Smooth muscle cell (in vitro differentiated cells): ENCODE measurements around the gene CST1. TPM values are rescaled to one million over a fixed set of nuclear protein-coding genes. Genes with fewer than 3 reads are reported as not detected.

ENCODE experiments used
- DNase-seq: peaks from one replicate; lab custom pipeline; 2025; ENCODE audit not compliant: unreplicated experiment; lab: John Stamatoyannopoulos, UW
- H2AFZ ChIP-seq: fragments of 200-600 bp; sonication (generic); 2 replicates; pipeline ENCODE4 v1.6.0; 2016; ENCODE audit warnings: antibody characterized with exemption, low read depth, mild to moderate bottlenecking
- H3F3A ChIP-seq: fragments of 200-600 bp; sonication (generic); 2 replicates; pipeline ENCODE4 v1.6.0; 2017; ENCODE audit warnings: antibody characterized with exemption, low read depth
- H3K27ac ChIP-seq: fragments of 200-600 bp; sonication (generic); 2 replicates; pipeline ENCODE4 v1.5.1; 2016; ENCODE audit warnings: low read depth, mild to moderate bottlenecking
- H3K27me3 ChIP-seq: fragments of 200-600 bp; sonication (generic); 2 replicates; pipeline ENCODE4 v1.6.1; 2016; ENCODE audit warnings: low read depth, mild to moderate bottlenecking
- H3K36me3 ChIP-seq: fragments of 200-600 bp; sonication (generic); 2 replicates; pipeline ENCODE4 v1.5.1; 2016; ENCODE audit warnings: low read depth
- H3K4me1 ChIP-seq: fragments of 200-600 bp; sonication (generic); 2 replicates; pipeline ENCODE4 v1.5.1; 2016; ENCODE audit warnings: low read depth
- H3K4me2 ChIP-seq: fragments of 200-600 bp; sonication (generic); 2 replicates; pipeline ENCODE4 v1.6.0; 2016; ENCODE audit warnings: mild to moderate bottlenecking
- H3K4me3 ChIP-seq: fragments of 200-600 bp; sonication (generic); 2 replicates; pipeline ENCODE4 v1.5.1; 2016; ENCODE audit warnings: mild to moderate bottlenecking
- H3K79me2 ChIP-seq: fragments of 200-600 bp; sonication (generic); 2 replicates; pipeline ENCODE4 v1.6.0; 2016; ENCODE audit warnings: low read depth, mild to moderate bottlenecking
- H3K9ac ChIP-seq: fragments of 200-600 bp; sonication (generic); 2 replicates; pipeline ENCODE4 v1.6.0; 2016; ENCODE audit warnings: low read depth
- H3K9me3 ChIP-seq: fragments of 200-600 bp; sonication (generic); replicated peaks from 2 replicates; pipeline ENCODE4 v1.5.1; 2016; ENCODE audit warnings: low read depth
- H4K20me1 ChIP-seq: fragments of 200-600 bp; sonication (generic); 2 replicates; pipeline ENCODE4 v1.6.0; 2016; ENCODE audit warnings: low read depth
- WGBS: methylation state at CpG from one replicate; pipeline ENCODE4 v1.1.7; 2016; ENCODE audit warnings: low lambda C conversion rate; 5-methylcytosine and 5-hydroxymethylcytosine counted together
- polyA plus RNA-seq: library from polyadenylated mRNA; unstranded; fragments of >200 nt; fragmentation: Nextera tagmentation; extraction: Ambion mirVana; gene quantifications from 2 replicates; pipeline ENCODE4 v1.2.1, GENCODE V29; 2016
- total RNA-seq: library from RNA; depleted of rRNA; stranded (reverse); fragments of >200 nt; gene quantifications from 2 replicates; pipeline ENCODE4 v1.2.3, GENCODE V29; 2014
- TF ChIP-seq, protein P1 (sequence below): fragments of 200-600 bp; sonication (generic); IDR thresholded peaks from 2 replicates; pipeline ENCODE4 v1.5.1; 2017; ENCODE audit warnings: borderline replicate concordance, mild to moderate bottlenecking, antibody characterized with exemption; ENCODE audit not compliant: insufficient read depth, poor library complexity, severe bottlenecking

Gene CST1
- total and polyA plus RNA-seq, 2 experiments from 2014 or later, result 1.9 to 9.3 TPM

DNA sequence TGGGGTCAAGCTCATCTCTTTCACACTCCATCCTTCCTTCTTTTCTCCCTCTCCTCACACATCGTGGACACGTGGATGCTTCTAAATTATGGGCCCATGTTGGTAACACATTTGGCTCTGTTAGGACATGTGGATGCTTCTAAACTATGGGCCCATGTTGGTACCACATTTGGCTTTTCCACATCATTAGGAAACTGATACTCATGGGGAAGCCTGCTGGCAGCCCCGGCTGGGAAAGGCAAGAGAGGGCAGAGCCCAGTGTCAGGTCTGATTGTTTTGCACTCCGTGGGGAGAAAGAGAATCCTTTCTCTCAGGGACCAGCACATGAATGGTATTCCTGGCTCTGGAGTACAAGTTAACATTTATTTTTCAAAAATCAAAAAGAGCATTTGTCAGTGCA, 4.0 kb upstream of the CST1 start:
- WGBS, result 81% methylated on average over 4 of the region's 4 CpGs
- Histone ChIP-seq H3K27me3 (no peaks in the 10 kb centered on the region), H3F3A (no peaks in the 10 kb centered on the region), H3K9ac (no peak overlapping the region), H3K4me1 (no peaks in the 10 kb centered on the region), H3K4me3 (no peak overlapping the region), H3K36me3 (no peaks in the 10 kb centered on the region), H3K9me3 (no peaks in the 10 kb centered on the region), H4K20me1 (no peaks in the 10 kb centered on the region), H3K4me2 (no peak overlapping the region), H3K79me2 (no peaks in the 10 kb centered on the region), H2AFZ (no peak overlapping the region), H3K27ac (peak overlapping the region; percentile 34)
- DNase-seq, result no peak
- TF ChIP-seq, protein P1, sequence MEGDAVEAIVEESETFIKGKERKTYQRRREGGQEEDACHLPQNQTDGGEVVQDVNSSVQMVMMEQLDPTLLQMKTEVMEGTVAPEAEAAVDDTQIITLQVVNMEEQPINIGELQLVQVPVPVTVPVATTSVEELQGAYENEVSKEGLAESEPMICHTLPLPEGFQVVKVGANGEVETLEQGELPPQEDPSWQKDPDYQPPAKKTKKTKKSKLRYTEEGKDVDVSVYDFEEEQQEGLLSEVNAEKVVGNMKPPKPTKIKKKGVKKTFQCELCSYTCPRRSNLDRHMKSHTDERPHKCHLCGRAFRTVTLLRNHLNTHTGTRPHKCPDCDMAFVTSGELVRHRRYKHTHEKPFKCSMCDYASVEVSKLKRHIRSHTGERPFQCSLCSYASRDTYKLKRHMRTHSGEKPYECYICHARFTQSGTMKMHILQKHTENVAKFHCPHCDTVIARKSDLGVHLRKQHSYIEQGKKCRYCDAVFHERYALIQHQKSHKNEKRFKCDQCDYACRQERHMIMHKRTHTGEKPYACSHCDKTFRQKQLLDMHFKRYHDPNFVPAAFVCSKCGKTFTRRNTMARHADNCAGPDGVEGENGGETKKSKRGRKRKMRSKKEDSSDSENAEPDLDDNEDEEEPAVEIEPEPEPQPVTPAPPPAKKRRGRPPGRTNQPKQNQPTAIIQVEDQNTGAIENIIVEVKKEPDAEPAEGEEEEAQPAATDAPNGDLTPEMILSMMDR, result no peak

DNA sequence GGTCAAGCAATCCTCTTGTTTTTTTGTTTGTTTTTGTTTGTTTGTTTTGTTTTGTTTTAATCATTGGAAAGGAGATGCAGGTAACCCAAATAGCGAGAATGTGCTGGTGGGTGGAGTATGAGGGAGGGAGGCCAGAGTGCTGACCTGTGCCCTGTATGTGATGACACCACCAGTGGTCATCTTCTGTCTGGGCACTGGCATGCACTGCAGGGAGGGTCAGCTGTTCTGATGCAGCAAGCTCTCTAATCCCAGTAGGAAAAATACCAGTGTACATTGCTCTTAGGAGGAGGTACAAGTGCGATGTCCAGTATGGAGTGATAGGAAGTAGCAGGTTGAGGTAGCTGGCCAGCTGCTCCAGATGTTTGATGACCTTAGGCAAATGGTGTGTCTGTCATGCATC, 2.9 kb upstream of the CST1 start:
- TF ChIP-seq, protein P1, result no peak
- Histone ChIP-seq H3K9ac (no peak overlapping the region), H2AFZ (no peak overlapping the region), H3K9me3 (no peaks in the 10 kb centered on the region), H3K27ac (no peak overlapping the region), H3K36me3 (no peaks in the 10 kb centered on the region), H3F3A (no peaks in the 10 kb centered on the region), H3K79me2 (no peaks in the 10 kb centered on the region), H4K20me1 (no peaks in the 10 kb centered on the region), H3K4me3 (no peak overlapping the region), H3K4me2 (no peak overlapping the region), H3K27me3 (no peaks in the 10 kb centered on the region), H3K4me1 (no peaks in the 10 kb centered on the region)
- WGBS, result 89% methylated on average over 2 of the region's 2 CpGs
- DNase-seq, result no peak

DNA sequence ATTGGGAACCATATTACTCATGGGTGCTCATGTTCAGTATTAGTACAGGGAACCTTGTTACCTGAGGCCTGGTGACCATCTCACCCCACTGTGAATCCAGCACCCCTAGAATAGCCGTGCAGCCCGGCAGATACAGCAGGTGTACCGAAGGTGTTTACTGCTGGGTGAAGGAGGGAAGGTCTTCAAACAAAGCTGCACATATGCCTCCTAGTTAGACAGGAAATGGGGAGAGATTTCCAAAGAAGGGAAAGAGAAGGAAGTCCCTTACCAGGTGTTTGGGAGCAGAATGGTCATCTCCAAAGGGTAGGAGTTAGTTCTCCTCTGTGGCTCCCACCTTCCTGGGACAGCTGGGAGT, 2.4 kb upstream of the CST1 start:
- Histone ChIP-seq H2AFZ (no peak overlapping the region), H3K79me2 (no peaks in the 10 kb centered on the region), H3K4me3 (no peak overlapping the region), H3K36me3 (no peaks in the 10 kb centered on the region), H3K9me3 (no peaks in the 10 kb centered on the region), H3K27ac (no peak overlapping the region), H3F3A (no peaks in the 10 kb centered on the region), H3K9ac (no peak overlapping the region), H3K27me3 (no peaks in the 10 kb centered on the region), H3K4me2 (no peak overlapping the region), H4K20me1 (no peaks in the 10 kb centered on the region), H3K4me1 (no peaks in the 10 kb centered on the region)
- DNase-seq, result no peak
- 100% methylated on average over 3 of the region's 3 CpGs for WGBS
- TF ChIP-seq, protein P1, result no peak

DNA sequence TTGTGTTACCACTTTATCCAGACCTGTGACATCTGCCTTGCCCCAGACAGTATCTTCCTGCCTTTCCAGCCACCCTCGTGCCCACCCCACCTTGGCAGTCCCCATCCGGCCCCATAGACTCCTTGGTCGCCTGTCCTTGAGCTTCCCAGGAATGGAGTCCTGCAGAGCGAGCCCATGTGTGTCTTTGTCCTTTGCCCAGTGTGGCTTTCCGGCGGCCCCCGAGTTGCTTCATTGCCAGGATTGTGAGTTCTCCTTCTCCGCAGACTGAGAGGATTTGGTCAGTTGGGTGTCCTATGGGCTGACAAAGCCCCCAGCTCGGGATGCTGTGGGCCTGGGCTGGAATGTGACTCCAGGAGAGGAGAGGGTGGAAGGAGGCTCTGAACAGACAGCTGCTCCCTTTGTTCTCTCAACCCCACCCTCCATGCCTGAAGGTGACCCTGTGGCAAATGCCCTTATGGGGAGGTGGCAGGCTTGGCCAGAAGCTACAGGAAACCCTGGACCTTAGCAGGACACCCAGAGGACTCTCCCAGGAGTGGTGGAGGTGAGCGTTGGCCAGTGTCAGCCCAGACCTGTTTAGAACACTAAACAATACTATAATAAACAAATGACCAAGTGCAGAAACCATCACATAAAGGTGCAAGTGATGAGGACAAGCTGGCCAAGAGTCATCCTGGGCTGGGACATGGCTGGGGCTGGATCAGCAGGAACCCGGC, 1.9 kb upstream of the CST1 start:
- no peak for DNase-seq
- Histone ChIP-seq H3K9ac (no peak overlapping the region), H3K4me3 (no peak overlapping the region), H3K4me2 (no peak overlapping the region), H3K9me3 (no peaks in the 10 kb centered on the region), H3K4me1 (no peaks in the 10 kb centered on the region), H3K36me3 (no peaks in the 10 kb centered on the region), H3K27ac (no peak overlapping the region), H3K79me2 (no peaks in the 10 kb centered on the region), H4K20me1 (no peaks in the 10 kb centered on the region), H3F3A (no peaks in the 10 kb centered on the region), H2AFZ (no peak overlapping the region), H3K27me3 (no peaks in the 10 kb centered on the region)
- WGBS, result 86% methylated on average over 11 of the region's 11 CpGs
- TF ChIP-seq, protein P1, result no peak
